Dedifferentiated amniotic fluid mesenchymal stem cell (primary cell): ENCODE data around the gene SLC35G1.

Experiments
- DNase-seq: peaks from one replicate; pipeline ENCODE4 v3.0.0-alpha.2; 2016; ENCODE audit errors: extremely low spot score

SLC35G1 gene

DNA sequence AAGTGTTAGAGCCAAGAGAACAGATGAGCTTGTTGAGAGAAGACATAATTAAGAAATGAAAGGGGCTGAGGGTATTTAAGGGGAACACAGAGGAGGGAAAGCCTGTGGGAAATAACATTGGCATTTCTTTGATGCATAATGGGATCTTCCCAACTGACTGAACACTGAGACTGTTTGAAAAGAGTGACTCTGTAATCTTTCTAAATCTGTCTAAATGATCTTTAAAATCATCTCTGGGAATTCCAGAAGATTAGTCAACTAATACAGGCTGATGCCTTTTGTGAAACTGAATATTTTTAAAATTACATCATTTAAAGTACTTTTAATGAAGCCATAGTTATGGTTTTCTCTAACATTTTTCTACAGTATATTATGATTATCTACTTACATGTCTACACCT is 17.4 kb upstream of the SLC35G1 start:
- no peak for DNase-seq

DNA sequence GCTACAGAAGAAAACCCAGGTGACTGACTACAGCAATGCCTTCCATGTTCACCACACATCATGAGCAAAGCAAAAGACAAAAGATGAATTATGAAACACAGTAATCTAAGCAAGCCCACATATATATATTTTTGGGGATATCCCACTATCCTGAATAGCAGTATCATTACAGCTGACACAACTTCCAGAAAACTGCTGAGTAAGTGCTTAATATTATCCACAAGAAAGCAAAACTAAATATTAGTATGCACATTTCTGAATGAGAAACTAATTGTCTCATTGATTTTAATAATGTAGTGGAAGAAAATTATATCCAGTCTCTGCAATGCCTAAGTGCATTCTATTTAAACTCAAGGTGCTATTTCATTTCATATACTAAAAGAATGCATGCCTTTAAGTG is 14.5 kb upstream of the SLC35G1 start:
- no peak for DNase-seq

DNA sequence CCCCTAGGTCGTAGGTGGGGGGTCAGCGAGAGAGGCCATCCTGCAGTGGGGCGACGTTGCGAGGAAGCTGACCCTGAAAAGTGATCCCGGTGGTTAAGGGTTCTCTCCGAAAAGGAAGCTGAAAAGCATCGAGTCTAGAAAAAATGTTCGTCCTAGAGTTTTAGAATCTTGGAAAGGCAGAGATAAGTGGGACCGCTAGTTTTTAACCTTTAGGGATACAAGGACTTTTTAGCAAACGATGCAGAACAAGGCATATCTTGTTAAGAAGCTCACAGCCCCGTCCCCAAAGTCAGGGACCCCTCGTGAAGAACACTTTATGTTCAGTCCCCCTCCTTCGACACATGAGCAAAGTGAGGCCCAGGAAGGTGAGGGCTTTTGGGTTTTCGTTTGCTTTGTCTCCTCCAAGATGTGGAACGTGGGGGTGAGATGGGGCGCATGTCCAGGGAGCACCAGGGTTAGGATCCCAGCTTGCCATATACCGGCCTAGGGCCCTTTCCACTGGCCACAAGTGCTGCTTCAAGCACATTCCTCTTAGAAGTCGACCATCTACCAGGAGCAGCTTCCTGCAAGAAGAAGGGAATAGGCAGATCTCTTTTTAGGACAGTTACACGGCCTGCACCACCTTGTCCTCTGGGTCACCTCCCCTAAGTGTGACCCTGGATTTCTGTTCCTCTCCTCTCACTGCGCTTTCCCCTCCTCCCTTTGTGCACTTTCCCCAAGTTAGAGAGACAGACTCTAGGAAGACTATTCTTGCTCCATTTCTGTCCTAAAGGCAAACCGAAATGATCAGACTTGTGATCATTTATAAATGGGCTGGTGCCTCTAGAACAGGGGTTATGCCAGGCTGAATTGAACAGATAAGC is 969 bp downstream of the SLC35G1 start:
- no peak for DNase-seq

DNA sequence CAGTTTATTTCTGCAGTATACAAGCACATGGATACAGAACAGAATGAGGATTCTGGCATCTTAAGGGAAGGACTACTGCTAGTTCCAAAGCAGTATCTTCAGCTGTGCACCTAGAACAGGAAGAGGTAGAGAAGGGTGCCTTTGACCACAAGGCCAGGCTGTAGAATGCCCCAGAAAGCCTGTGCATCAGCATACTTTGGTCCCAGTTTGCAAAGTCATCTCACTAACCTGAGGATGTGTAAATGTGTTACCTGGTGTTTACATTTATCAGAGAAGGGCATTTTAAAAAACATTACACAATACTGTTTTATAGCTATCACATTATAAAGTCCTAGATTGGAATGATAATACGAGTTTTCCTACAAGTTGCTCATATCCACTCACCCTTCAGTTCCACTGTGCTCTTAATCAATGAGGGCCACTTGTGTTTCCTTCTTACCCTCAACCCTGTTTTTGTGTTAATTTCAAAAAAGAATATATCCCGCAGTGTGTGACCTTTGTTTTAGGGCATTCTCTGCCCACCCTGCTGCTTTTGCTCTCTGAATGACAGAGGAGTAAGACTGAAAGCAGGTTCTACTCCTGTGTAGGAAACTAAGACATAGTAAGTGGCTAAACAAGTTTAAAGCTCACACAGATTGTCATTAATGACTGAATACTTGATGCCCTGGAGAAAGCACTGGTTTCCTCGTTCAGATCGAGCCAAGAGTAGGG is 3.4 kb downstream of the SLC35G1 start:
- no peak for DNase-seq

DNA sequence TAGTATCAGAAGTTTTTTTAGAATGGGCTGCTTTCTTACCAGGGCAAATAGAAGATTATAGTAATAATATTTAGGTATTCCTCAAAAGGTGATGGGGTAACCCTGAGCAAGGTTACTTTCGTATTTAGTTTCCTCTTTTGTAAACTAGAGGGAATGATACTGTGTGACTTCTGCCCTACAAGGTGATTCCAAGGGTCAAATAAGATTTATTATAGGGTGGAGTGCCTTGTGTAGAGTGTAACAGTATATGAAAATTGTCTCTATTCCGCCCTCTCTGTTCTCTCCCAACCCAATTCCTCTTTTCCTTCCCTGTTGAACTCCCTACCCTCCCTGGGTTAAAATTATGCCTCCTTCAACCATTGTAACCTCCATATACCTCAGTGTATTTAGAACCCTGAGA is 5.3 kb downstream of the SLC35G1 start:
- DNase-seq = no peak

DNA sequence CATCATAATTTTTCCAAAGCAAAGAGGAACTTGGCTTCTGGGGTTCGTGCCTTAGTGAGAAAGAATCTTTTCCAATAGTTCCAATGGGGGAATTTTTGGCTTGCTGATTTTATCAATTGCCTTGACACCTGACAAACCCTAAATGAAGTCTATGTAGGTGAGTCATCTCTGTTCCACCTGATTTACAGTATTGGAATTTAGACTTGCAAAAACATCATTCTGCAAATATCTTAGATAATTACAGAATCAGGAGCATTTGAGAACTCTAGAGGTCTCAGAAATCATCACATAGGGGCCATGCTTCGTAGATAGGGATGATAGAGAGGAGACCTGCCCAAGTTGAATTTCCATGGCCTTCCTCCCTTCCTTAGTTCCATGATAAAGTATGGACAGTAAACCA is 9.3 kb downstream of the SLC35G1 start:
- no peak for DNase-seq

DNA sequence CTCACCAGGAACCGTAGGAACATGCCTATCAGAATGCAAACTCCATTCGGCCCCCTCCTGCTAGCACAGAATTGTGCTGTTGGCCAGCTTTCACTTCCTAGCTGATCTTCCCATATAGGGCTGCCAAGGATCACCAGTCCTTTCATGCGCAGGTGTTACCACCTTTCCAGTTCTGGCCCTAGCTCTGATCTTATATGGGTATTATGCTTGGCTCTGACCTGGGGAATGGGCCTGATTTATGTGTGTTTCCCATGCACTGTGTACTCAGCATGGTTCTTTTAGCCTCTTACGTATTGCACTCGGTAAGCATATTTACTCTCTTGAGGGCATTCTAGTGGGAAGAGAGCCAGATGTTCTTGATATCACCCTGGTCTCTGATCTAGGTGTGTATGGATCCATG is 11.1 kb downstream of the SLC35G1 start:
- DNase-seq = no peak

DNA sequence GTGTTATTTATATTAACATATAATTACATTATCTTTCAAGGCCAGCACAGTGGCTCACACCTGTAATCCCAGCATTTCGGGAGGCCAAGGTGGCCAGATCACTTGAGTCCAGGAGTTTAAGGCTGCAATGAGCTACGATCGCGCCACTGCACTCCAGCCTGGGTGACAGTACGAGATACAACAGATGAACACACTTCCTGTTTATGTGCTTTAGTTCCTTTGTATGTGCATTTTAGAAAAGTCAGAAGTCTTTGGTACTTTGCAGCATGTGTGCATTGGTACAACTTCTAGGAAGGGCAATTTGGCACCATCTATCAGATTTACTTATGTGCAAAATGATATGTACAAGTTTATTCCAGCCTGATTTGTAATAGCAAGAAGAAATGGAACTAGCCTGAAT is 13.3 kb downstream of the SLC35G1 start:
- DNase-seq = no peak

DNA sequence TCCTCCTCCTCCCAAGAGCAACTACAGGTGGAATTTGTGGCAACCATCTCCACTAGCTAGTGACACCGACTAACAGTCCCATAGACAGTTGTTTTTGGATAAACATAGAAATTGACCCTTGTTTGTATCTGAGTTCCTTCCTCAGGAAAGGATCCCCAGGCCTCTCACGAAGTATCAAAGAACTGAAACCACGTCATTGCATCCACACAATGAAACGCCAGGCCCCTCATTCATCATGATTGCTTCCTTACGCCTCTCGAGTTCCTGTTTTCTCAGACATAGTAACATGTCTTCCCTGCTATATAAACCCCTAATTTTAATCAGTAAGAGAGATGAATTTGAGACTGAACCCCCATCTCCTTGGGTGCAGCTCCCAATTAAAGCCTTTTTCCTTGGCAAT is 18.1 kb downstream of the SLC35G1 start:
- DNase-seq = no peak

DNA sequence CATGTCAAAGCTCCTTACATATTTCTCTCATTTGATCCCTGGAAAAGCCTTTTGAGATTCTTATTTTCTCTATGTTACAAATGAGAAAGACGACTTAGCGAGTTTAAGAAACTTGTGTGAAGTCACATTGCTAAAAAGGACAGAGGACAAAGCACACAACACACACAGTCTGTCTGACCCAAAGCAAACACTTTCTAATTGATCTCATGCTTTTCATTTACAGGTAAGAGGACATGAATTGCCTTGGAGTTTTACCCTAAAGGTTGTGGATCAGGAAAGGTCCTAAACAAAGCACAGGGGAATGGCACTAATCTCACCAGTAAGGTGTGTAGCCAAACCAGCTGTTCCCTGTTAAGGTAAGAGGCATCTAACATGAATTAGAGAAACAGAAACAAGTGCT is 18.7 kb downstream of the SLC35G1 start:
- DNase-seq = no peak

DNA sequence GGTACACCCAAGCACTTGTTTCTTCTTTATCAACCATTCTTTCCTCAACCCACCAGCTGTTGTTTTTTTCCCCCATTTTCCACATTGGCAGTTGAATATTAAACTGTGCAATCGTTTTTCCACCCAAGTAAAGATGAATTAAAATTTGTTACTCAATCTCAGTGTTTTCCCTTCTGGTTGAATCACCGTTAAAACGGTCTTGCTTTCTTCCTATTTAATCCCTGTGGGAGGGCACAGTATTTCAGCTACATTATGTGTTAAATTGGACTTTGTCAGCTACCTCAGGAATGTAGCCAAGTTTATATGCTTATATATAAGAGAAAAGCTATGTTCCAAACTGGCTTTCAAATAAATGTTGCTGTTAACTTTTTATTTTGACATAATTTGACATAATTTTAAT is 19.9 kb downstream of the SLC35G1 start:
- DNase-seq = no peak

DNA sequence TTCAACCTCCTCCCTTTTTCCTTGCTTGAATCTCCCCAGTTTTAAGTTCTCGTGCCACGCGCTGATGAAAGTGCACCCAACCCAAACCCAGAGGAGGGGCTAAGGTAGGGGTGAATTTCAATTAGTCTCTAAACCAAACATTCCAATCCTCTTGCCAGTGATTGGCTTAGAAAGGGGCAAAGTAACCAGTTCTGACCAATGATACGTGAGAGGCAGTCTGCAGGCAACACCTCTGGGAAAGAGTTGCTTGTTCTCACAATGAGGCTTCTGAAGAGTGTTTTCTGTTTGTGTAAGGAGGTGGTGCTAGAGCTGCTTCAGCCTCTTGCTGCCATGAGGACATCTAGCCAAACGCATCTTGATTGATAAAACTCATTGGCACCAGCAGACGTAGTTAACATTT is 21.8 kb downstream of the SLC35G1 start:
- DNase-seq = no peak

DNA sequence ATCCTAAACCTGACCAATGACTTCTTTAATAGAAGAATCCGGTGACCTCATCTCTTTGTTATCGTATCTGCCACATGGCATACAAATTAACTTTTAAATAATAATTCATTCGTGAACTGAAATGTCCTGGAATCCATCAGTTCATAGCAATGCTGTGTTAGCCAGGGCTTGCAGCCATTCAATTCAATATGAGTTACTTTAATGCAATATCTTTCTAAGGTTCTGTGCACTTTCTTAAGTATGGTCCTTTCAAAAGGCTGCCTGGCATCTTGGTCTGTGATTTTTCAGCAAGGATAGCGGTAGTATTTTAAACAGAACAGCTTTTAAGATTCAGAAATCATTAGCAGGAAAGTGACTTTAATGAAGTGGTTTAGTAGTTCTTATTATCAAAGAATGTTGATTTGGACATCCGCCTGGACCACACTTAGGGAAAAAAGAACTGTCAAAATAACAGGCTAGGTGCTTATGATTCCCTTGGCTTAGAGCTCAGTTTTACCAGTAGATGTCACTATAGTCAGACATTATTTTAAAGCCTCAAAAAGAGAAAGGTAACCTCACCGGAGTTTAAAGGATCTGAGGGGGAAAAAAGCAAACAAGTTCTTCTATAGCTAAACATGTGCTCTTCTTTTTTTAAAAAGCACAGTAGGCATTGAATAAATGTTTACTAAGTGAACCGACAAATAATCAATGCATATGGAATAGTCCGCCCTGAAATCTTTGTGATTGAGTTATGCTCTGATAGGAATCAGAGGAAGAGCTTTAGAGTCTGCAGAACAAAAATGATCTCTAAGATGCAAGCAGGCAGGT is 22.7 kb downstream of the SLC35G1 start:
- peak; percentile 54 for DNase-seq

DNA sequence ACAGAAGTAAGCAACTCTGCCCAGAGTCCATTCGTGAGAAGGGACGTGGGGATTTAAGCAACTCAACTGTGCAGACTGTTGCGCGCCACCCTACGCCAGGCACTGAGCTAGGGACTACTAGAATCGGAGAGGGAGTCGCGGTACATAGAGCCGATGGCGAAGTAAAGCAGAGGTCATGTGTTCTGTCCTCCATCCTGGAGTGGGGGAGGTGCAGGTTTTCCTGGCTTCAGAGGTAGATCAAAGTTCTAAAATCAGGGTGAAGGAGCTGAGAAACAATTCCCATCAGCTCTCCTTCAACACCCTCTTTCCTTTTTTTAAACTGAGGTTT is 23.2 kb downstream of the SLC35G1 start:
- no peak for DNase-seq

DNA sequence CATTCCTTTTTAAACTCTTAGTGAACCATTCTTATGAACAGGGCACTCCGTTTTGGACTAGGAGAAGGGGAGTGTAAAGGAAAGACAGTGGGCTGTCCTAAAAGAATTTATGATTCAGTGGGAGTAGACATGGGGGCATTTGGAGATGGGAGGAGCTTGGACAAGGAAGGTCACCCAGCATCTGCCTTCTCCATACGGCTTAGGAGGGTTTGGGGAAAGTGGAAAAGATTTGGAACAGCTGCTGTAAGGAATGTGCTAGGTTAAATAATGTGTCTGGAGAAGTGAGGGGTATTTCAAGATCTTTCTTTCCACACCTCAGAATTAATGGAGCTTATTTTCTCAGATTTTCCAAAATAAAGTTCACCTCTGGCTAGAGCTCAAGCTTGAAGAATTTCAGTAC is 24.0 kb downstream of the SLC35G1 start:
- no peak for DNase-seq

DNA sequence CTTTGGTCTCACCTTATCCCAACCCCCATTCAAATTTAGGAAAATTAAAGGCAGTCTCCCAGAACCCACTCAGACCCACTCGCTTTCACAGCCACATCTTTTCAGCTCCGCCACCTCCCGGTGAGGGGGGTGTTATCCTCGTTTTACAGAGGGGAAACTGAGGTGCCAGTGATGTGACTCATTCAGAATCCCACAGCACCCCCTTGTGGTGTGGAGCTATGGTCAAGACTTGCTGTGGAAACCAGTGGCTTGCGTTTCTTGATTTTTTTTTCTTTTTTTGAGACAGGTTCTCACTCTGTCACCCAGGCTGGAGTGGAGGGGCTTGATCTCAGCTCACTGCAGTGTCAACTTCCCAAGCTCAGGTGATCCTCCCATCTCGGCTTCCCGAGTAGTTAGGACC is 27.6 kb downstream of the SLC35G1 start:
- DNase-seq = no peak

DNA sequence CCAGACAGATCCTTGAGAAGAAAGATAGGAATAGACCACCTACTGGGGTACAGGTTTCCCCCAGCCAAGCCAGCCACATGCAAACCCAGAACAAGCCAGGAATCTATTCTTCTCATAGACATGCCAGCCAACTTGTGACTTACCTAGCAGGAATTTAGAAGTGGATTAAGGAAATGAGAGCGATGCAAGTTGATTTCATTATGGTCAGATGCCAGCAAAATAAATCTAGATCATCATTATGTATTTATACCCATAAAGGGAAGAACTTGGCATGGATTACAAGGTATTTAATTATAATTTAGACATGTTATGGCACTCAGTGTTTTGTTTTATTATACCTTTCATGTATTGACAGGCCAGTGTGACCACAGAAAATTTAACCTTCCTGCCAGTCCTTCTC is 32.8 kb downstream of the SLC35G1 start:
- no peak for DNase-seq

DNA sequence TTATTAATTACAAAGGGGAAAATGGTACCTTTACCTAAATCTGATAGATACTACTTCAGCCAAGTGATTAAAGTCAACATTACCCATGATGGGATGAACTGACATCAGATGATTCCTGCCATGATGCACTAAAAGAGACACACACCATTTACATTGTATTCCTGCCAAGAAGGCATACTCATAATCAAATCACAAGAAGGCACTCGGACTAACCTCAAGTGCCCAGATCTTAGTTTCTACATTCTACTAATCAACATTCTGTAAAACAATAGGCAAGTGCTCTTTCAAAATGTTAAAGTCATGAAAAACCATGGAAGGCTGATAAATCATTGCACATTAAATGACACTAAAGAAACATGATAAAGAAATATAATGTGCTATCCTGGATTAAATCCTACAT is 44.4 kb downstream of the SLC35G1 start:
- no peak for DNase-seq

DNA sequence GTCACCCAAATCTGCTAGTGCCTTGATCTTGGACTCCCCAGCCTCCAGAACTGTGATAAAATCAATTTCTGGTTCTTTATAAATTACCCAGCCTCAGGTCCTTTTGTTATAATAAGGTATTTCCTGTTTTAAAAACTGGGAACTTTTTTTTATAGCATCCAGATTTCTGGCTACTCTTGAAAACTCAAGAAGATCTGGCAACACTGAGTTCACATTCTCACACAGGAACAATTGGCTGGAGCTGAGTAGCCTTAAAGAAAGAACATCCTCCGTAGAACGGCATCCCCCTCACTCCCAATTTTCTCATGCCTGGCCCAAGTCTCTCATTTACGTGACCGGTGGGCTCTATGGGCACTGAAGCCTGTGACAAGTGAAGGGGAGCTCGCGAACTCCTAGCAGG is 47.1 kb downstream of the SLC35G1 start:
- DNase-seq = no peak

DNA sequence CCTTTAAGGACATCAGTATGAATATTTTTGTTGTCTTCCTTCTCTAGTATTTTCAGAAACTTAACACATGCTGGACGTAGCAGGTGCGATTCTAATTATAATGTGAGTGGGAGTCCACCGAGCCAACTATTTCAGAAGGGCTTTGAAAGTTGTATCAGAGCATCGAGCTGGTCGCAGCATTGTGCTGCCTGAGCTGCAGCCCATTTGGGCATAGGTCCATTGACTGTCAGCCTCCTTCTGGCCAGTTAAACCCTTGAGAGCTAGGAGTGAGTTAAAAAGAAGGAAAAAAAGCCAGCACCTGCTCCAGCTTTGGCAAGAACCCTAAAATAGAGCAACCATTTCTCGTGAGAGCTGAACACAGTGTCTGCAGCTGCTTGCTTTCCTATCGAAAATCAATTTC is 47.8 kb downstream of the SLC35G1 start:
- DNase-seq = no peak

DNA sequence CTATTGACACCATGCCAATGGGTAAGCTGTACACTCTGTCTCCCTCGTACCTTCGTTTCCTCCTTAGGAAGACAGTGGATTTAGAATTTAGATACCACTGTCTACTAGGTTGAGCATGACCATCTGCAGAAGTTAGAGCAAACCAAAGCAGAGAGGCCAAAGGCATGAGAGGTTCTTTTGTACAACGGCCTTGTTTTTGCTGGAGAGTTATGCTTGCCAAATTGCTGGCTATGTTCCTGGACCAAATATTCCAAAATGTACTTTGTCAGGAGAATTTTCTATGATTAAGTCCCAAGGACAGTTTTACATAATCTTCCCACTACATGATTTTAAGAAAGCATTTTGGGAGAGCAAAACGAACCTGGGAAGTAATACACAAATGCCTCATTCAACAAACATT is 52.0 kb downstream of the SLC35G1 start:
- no peak for DNase-seq

DNA sequence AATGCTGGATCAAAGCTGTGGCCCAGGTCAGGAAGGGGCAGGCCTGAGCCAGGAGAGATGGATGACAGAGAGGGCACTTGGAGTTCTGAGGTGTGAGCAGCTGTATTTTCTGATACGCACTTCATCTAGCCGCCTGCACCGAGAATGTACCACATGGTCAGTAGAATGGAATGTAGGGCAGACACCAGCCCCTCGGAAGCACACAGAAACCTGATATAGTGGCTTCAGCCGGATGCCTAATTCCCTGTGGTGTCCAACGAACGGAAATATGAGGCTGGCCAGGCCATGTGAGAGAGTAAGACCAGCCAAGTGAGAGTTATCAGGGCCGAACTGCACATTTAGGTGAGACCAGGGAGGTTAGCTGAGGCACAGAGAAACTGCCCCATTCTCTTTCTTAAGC is 53.3 kb downstream of the SLC35G1 start:
- peak; percentile 58 for DNase-seq

DNA sequence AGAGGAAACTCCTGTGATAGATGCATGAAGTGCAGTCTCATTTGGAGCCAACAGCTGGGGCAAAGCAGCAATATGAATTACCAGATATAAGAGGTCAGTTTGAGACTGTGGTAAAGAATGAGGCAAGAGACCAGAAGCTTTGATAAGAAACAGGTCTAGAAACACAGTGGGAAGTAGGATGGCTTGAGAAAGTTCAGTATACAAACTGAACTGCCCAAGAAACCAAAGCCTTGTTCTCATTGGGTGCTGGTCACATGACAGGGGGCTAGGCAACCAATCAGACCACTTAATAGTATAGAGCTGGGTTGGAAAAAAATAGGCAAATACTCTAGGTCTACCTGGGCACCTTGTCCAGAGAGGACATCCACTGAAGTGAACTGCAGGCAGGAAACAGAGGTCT is 53.7 kb downstream of the SLC35G1 start:
- no peak for DNase-seq
